ENCODE data around the gene TMEM266.

- TF ChIP-seq ZNF274 (IDR thresholded peaks at IDR 0.05; ENCODE audit: low read depth, low read length): no peak
- no peak for TF ChIP-seq SUZ12 (IDR thresholded peaks at IDR 0.05; ENCODE audit: extremely low read depth, insufficient read depth, insufficient read length)
Measured at GRCh38 chr15:76146812-76147211, 87.0 kb downstream of the TMEM266 start.
